GM19452 (cell line): ENCODE measurements around the gene DDX5.
"Not testable (repeated sequence)": the region's sequence is repeated elsewhere in the genome, so short reads cannot be mapped to it uniquely, and the experiment has no call there.

Source experiments
- ATAC-seq: cut with Tn5 transposase; IDR thresholded peaks from one replicate; pipeline ENCODE4 v1.9.1; 2021; ENCODE audit not compliant: unreplicated experiment

Gene DDX5

DNA sequence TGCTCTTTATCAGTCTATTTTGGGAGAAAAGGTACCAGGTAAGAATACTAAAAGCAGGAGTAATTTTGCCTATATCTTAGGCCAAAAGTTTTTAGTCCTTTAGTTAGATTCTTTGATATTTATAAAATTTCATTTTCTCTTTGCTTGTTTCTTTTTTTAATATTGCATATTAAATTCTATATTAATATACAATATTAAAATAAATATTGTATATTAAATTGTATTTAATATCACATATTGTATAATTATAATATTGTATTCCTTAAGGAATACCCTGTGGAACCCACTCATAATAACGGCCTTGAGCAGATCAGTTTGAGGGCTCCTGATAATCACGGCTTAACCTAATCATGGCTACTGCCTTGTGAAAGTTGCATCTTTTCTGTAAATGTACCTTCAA, 2.6 kb upstream of the DDX5 start:
- no peak for ATAC-seq

DNA sequence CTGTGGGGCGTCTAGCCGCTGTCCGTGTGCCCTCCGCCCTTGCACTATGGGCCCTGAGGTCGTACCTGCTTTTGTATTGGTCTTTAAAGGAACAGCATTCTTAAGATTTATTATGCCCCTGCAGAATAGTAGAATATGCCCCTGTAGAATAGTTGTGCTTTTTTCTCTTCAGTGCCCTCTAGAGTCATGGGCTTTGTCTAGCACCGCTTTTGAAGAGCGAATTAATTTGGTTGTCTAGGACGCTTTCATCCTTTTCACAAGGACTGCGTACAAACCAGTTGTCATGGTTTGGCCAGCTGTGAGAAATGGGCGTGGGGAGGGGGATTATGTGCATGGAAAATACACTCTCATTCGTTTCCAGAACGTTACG, 1.3 kb upstream of the DDX5 start:
- ATAC-seq, result peak; percentile 12

DNA sequence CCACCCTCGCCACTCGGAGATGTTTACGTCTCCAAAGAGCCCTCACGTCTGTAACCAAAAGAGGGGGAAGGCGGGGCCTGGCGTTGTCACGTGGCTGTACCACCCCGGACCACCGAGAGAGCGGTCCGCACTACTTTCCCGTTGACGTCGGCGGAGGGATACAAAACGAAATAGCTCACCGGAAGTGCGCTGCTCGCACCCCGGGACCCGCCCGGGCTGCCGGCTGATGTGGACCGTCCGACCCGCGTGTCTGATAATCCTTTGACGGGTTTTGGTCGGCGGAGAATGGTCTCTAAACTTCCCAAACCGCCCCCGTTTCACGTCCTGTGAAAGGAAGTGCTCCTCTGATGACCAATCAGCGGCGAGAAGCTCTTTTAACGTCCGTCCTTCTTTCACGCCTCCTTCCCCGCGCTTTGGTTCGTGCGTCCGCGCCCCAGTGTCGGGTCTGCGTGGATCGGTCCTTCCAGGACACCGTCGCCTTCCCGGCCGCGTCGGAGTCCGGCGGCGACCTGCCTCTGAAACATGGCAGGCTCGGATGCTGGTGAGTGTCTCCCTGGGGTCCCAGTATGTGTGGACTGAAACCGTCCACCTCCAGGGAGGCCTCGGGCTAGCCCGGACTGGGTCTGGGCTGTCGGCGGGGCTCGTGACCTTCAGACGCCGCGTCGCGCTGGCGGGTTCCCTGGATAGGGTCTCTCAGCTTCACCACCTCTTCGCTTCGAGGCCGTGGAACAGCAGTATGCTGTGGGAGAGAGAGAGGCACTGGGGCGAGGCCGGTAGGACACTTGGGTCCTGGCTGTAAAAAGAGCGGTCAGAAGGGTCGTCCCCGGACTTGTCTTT, 705 bp upstream of the DDX5 start, which contains the start of gene CEP95:
CEP95 (plus strand) TSS at position 402 of the 837 bp plus-strand sequence; CDS start at position 523, 121 bp downstream.
- peak; percentile 61 for ATAC-seq

- ATAC-seq, result peak; percentile 0
Observed at GRCh38 chr17:64505340-64506200, 519 bp downstream of the DDX5 start.

GRCh38 chr17:64504769-64505339, 1.2 kb downstream of the DDX5 start:
- no peak for ATAC-seq

DNA sequence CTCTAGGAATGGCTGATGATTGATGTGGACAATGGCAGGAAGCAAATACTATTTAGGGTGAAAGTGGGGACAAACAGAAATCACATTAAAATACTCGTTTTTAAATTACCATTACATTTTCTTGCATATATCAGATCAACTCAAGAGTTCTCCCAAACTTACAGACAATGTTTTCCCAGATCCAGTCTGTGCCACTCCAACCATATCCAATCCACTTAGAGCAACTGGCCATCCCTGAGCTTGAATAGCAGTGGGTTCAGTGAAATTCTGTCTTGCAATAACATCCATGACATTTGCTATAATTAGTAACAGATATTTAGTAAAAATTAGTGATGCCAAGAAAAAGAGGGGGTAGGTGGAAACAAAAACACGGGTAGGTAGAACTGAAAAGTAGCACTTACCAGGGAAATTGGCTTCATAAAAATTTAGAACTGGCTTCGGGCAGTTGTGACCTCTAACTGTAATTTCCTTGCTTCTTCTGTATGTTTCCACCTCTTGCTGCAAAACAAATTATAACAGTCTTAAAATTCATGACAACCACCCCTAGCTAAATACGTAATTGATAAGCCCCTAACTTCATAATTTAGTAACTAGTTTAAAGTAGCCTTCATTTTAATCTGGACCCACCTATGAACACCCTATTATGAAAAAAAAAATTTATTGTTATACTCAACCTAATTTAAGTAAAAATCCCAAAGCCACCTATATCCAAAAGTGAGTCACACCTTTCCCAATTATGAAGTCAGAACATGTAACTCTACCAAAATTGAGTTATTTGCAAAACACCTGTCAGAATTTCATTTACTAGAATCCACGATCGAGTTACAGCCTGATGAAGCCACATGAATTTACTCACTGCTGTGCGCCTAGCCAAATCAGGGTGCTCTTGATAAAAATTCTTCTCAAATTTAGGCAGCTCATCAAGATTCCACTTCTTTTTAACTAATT, 2.0 kb downstream of the DDX5 start:
- no peak for ATAC-seq

- ATAC-seq, result no peak
Observed at GRCh38 chr17:64503341-64503740, 2.7 kb downstream of the DDX5 start.

GRCh38 chr17:64502809-64503208, 3.3 kb downstream of the DDX5 start:
- ATAC-seq, result no peak

DNA sequence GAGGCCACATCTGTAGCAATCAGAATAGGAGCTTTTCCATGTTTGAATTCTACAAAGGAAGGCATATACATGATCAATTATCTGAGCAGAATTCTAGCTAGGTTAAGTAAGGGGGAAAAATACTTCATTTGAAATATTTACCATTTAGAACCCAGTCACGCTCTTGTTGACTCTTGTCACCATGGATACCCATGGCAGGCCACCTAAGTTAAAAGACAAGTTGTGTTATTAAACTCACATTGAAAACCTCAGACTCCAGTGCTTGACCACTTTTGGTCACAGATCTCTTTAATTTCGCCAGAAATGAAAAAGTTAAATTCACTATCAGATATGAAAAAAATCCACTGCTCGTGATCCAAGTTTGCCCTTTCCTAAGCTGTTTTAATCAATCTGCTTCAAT, 4.1 kb downstream of the DDX5 start:
- no peak for ATAC-seq

DNA sequence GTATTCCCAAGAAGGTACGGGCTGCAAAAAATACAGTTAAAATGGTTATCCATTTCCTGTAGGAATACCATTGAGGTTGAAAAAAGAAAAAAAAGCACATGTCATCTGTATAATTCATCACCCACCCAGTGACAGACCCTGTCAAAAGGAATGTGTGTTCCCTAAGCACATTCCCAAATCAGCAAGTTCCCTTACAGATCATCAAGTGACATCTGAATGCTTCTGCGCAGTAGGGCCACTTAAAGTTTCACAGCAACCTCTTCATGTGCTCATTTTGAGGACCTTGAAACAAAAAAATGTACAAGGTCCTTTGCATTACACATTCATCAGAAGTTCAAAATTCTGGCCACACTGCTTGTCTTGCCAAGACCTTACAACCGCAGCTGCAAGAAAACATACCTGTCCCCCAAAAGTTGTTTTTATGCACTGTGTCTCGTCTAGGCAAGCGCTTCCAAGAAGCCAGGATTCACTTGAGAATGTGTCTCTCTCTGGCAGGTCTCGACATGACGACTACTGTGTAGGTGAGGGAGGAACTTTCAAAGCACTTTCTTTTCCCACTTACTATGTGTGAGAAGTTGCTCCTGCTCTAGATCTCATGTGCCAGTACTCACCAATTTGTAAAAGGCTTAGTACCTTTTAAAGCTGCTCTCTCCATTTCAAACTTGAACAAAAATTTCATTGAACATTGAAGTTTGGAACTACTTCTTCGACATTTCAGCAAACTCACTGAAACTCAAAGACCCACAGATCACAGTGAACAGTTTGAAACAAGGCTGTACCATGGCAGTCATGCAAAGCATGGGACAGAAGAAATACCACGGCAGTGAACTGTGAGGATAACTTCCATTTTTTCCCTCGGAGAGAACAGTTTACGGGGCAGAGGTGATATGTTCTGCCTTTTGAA, 5.0 kb downstream of the DDX5 start:
- no peak for ATAC-seq

DNA sequence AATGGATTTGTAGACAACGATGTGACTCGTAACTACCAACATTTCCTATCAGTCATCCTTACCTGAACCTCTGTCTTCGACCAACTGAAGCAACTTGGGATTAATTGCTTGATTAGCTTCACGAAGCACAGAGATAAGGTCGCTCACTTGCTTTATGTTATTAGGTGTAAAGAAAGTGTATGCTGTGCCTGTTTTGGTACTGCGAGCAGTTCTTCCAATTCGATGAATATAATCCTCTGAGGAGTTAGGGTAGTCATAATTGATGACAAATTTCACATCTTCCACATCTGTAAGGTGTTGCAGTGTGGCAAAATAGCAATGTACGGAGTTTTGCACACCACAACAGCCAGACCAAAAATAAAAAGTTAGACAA, 5.6 kb downstream of the DDX5 start:
- ATAC-seq, result no peak

- ATAC-seq, result no peak
Observed at GRCh38 chr17:64499805-64500486, 6.1 kb downstream of the DDX5 start.

- no peak for ATAC-seq
Observed at GRCh38 chr17:64498308-64499203, 7.5 kb downstream of the DDX5 start.

DNA sequence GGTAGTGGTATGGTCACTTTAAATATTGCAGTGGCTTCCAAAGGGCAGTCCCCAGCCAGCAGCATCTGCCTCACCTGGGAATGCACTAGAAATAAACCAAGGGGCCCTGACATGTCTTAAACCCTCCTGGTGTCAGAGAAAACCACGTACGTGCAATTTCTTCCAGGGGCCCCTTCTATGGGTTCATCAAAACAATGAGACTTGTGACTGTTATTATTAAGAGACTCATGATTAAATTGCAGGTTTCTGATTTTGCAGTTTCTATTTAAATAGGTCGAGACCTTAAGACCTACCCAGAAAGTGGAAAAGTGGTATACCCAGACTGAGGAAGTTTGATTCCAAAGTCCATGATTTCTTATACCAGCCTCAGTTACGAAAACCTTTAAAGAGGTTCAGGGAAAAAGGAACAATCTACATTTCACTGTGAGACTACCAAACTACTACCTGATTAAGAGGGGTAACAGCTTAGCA, 8.5 kb downstream of the DDX5 start:
- no peak for ATAC-seq

DNA sequence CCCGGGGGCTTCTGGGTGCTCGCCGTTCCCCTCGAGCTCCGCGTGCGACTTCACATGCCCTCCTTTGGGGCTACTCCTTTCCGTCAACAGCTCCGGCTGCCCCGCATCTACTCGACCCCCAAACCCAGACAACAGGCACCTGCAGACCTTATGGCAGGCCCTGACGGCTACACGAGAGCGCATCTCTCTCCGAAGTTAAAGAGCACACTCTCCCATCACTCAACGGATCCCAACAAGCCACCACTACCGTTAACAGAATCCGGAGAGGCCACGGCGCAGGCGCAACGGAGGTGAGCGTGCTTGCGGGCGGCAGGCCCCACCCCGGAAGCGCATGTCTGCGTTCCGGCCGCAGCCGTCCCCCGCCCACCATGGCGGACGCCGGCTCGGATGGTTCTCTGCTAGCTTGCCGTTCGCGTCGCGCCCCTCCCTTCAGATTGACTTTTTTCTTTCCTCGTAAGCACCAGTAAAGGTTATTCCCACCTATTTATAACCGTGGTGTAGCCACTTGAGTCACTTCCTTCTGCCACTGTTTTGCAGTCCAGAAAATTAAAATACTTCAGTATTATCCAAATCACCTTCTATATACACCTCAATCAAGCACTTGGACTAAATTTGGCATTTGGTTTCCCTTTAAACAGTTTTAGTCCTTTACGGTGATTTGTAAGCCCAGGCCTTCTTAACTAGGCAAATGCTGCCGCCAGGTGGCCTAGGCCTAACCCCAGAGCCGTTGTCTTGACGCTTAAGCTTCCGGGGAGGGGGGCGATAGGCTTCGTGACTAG, 9.1 kb downstream of the DDX5 start, which contains the start of gene POLG2:
POLG2 (minus strand) TSS at position 269 of the 779 bp plus-strand sequence; CDS start at position 183, 86 bp downstream.
- ATAC-seq, result peak; percentile 84

GRCh38 chr17:64496348-64496785, 9.7 kb downstream of the DDX5 start:
- no peak for ATAC-seq

GRCh38 chr17:64495300-64495699, 10.8 kb downstream of the DDX5 start:
- not testable (repeated sequence) for ATAC-seq
